Measurements from ENCODE around the gene KRT1.

GRCh38 chr12:52645120-52645761, 35.0 kb downstream of the KRT1 start:
- TF ChIP-seq, protein P1, sequence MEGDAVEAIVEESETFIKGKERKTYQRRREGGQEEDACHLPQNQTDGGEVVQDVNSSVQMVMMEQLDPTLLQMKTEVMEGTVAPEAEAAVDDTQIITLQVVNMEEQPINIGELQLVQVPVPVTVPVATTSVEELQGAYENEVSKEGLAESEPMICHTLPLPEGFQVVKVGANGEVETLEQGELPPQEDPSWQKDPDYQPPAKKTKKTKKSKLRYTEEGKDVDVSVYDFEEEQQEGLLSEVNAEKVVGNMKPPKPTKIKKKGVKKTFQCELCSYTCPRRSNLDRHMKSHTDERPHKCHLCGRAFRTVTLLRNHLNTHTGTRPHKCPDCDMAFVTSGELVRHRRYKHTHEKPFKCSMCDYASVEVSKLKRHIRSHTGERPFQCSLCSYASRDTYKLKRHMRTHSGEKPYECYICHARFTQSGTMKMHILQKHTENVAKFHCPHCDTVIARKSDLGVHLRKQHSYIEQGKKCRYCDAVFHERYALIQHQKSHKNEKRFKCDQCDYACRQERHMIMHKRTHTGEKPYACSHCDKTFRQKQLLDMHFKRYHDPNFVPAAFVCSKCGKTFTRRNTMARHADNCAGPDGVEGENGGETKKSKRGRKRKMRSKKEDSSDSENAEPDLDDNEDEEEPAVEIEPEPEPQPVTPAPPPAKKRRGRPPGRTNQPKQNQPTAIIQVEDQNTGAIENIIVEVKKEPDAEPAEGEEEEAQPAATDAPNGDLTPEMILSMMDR (IDR thresholded peaks at IDR 0.05 in 8 of 11, conservative IDR thresholded peaks at IDR 0.05 in 3 of 11) = peak in 1 of 11 experiments; percentile 20
- TF ChIP-seq POLR2AphosphoS5 (IDR thresholded peaks at IDR 0.05) (peak in 1 of 3 donors; percentile 55), POLR2A (IDR thresholded peaks at IDR 0.05) (no peak)
